AG20443 (cell line): ENCODE measurements around the gene BLNK.
"Not testable (repeated sequence)": the region's sequence is repeated elsewhere in the genome, so short reads cannot be mapped to it uniquely, and the experiment has no call there.

ENCODE experiments used
- DNase-seq: peaks from one replicate; pipeline ENCODE4 v3.0.0; 2012; ENCODE audit warnings: low spot score, mixed read lengths

Gene BLNK

GRCh38 chr10:96271016-96271815 lies at the start of gene BLNK:
Gene BLNK (minus strand): TSS chr10:96271569. CDS start chr10:96271398, 171 bp downstream.
- DNase-seq, result peak; percentile 23

- no peak for DNase-seq
These were observed 48.5 kb upstream of the BLNK start for GRCh38 chr10:96319754-96320474.

GRCh38 chr10:96317067-96317833 lies 45.9 kb upstream of the BLNK start:
- no peak for DNase-seq

- no peak for DNase-seq
These were observed 42.0 kb upstream of the BLNK start for GRCh38 chr10:96313344-96313743.

- DNase-seq, result no peak
These were observed 39.9 kb upstream of the BLNK start for GRCh38 chr10:96311180-96311715.

GRCh38 chr10:96310321-96310669 lies 38.9 kb upstream of the BLNK start:
- DNase-seq, result no peak

- no peak for DNase-seq
These were observed 38.4 kb upstream of the BLNK start for GRCh38 chr10:96309628-96310320.

- not testable (repeated sequence) for DNase-seq
These were observed 37.5 kb upstream of the BLNK start for GRCh38 chr10:96308854-96309253.

- peak; percentile 22 for DNase-seq
These were observed 35.1 kb upstream of the BLNK start for GRCh38 chr10:96306516-96306915.

- DNase-seq, result no peak
These were observed 33.6 kb upstream of the BLNK start for GRCh38 chr10:96305019-96305418.

GRCh38 chr10:96304230-96304629 lies 32.9 kb upstream of the BLNK start, which contains the start of gene DNTT:
Gene DNTT (plus strand): TSS chr10:96304434. CDS start chr10:96304498, 64 bp downstream.
- DNase-seq, result no peak

GRCh38 chr10:96301616-96302015 lies 30.2 kb upstream of the BLNK start:
- DNase-seq, result no peak

GRCh38 chr10:96299383-96299782 lies 28.0 kb upstream of the BLNK start:
- no peak for DNase-seq

- DNase-seq, result no peak
These were observed 27.0 kb upstream of the BLNK start for GRCh38 chr10:96298362-96298761.

GRCh38 chr10:96297486-96297885 lies 26.1 kb upstream of the BLNK start:
- DNase-seq, result no peak

GRCh38 chr10:96295475-96295874 lies 24.1 kb upstream of the BLNK start:
- DNase-seq, result no peak

GRCh38 chr10:96292971-96293920 lies 21.9 kb upstream of the BLNK start:
- DNase-seq, result peak; percentile 62

GRCh38 chr10:96290368-96291133 lies 19.2 kb upstream of the BLNK start:
- DNase-seq, result no peak

GRCh38 chr10:96289218-96289910 lies 18.0 kb upstream of the BLNK start:
- DNase-seq, result no peak
